Smooth muscle cell (in vitro differentiated cells): ENCODE results near the gene PSMD13. TPM values are rescaled to one million over a fixed set of nuclear protein-coding genes. Genes with fewer than 3 reads are reported as not detected.
"Not testable (repeated sequence)": the region's sequence is repeated elsewhere in the genome, so short reads cannot be mapped to it uniquely, and the experiment has no call there.

Source experiments
- DNase-seq: peaks from one replicate; lab custom pipeline; 2025; ENCODE audit not compliant: unreplicated experiment; lab: John Stamatoyannopoulos, UW
- H2AFZ ChIP-seq: fragments of 200-600 bp; sonication (generic); 2 replicates; pipeline ENCODE4 v1.6.0; 2016; ENCODE audit warnings: antibody characterized with exemption, low read depth, mild to moderate bottlenecking
- H3F3A ChIP-seq: fragments of 200-600 bp; sonication (generic); 2 replicates; pipeline ENCODE4 v1.6.0; 2017; ENCODE audit warnings: antibody characterized with exemption, low read depth
- H3K27ac ChIP-seq: fragments of 200-600 bp; sonication (generic); 2 replicates; pipeline ENCODE4 v1.5.1; 2016; ENCODE audit warnings: low read depth, mild to moderate bottlenecking
- H3K27me3 ChIP-seq: fragments of 200-600 bp; sonication (generic); 2 replicates; pipeline ENCODE4 v1.6.1; 2016; ENCODE audit warnings: low read depth, mild to moderate bottlenecking
- H3K36me3 ChIP-seq: fragments of 200-600 bp; sonication (generic); 2 replicates; pipeline ENCODE4 v1.5.1; 2016; ENCODE audit warnings: low read depth
- H3K4me1 ChIP-seq: fragments of 200-600 bp; sonication (generic); 2 replicates; pipeline ENCODE4 v1.5.1; 2016; ENCODE audit warnings: low read depth
- H3K4me2 ChIP-seq: fragments of 200-600 bp; sonication (generic); 2 replicates; pipeline ENCODE4 v1.6.0; 2016; ENCODE audit warnings: mild to moderate bottlenecking
- H3K4me3 ChIP-seq: fragments of 200-600 bp; sonication (generic); 2 replicates; pipeline ENCODE4 v1.5.1; 2016; ENCODE audit warnings: mild to moderate bottlenecking
- H3K79me2 ChIP-seq: fragments of 200-600 bp; sonication (generic); 2 replicates; pipeline ENCODE4 v1.6.0; 2016; ENCODE audit warnings: low read depth, mild to moderate bottlenecking
- H3K9ac ChIP-seq: fragments of 200-600 bp; sonication (generic); 2 replicates; pipeline ENCODE4 v1.6.0; 2016; ENCODE audit warnings: low read depth
- H3K9me3 ChIP-seq: fragments of 200-600 bp; sonication (generic); replicated peaks from 2 replicates; pipeline ENCODE4 v1.5.1; 2016; ENCODE audit warnings: low read depth
- H4K20me1 ChIP-seq: fragments of 200-600 bp; sonication (generic); 2 replicates; pipeline ENCODE4 v1.6.0; 2016; ENCODE audit warnings: low read depth
- WGBS: methylation state at CpG from one replicate; pipeline ENCODE4 v1.1.7; 2016; ENCODE audit warnings: low lambda C conversion rate; 5-methylcytosine and 5-hydroxymethylcytosine counted together
- polyA plus RNA-seq: library from polyadenylated mRNA; unstranded; fragments of >200 nt; fragmentation: Nextera tagmentation; extraction: Ambion mirVana; gene quantifications from 2 replicates; pipeline ENCODE4 v1.2.1, GENCODE V29; 2016
- total RNA-seq: library from RNA; depleted of rRNA; stranded (reverse); fragments of >200 nt; gene quantifications from 2 replicates; pipeline ENCODE4 v1.2.3, GENCODE V29; 2014
- TF ChIP-seq, protein P1 (sequence below): fragments of 200-600 bp; sonication (generic); IDR thresholded peaks from 2 replicates; pipeline ENCODE4 v1.5.1; 2017; ENCODE audit warnings: borderline replicate concordance, mild to moderate bottlenecking, antibody characterized with exemption; ENCODE audit not compliant: insufficient read depth, poor library complexity, severe bottlenecking

PSMD13 gene
- total and polyA plus RNA-seq, 2 experiments from 2014 or later: 77.4 to 200 TPM

GRCh38 chr11:191490-192478, 45.0 kb upstream of the PSMD13 start:
- not testable (repeated sequence) for H2AFZ ChIP-seq, DNase-seq
- 88% methylated on average over 5 of the region's 8 CpGs for WGBS

DNA sequence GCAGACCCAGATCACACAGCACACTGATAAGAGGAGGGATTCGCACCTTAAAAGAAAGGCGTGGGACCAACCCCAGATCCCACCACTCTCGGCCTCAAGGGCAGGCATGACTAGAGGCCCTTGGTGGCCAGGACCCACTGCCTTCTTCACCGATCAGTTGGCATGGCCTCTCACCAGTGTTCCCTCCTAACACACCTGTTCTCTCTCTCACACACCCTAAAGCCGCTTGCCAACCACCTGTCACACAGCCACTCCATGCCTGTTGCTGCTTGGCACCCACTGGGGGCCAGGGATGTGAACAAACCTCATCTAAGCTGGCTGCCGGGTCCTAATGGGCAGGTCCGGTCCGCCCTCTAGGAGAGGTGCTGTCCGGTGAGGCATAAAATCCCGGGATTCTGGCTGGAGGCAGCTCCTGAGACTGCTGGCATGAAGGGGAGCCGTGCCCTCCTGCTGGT, 44.1 kb upstream of the PSMD13 start, which contains the start of gene SCGB1C1:
TSS of gene SCGB1C1 (plus strand) at position 405 of the 455 bp plus-strand sequence. CDS start at position 427, 22 bp downstream.
- not testable (repeated sequence) for H4K20me1 ChIP-seq, H3K9ac ChIP-seq, H2AFZ ChIP-seq, H3K27me3 ChIP-seq, H3K36me3 ChIP-seq, H3K79me2 ChIP-seq, H3K27ac ChIP-seq, H3F3A ChIP-seq, H3K9me3 ChIP-seq, H3K4me2 ChIP-seq, H3K4me1 ChIP-seq, H3K4me3 ChIP-seq, DNase-seq
- WGBS: 96% methylated on average over 3 of the region's 11 CpGs

More at GRCh38 chr11:191490-192478, 45.0 kb upstream of the PSMD13 start:
- H3K27me3 ChIP-seq, H3K4me1 ChIP-seq, H3K79me2 ChIP-seq, H3K36me3 ChIP-seq, H3K9ac ChIP-seq, H3K27ac ChIP-seq, H3K9me3 ChIP-seq, H3F3A ChIP-seq, H4K20me1 ChIP-seq, H3K4me2 ChIP-seq, H3K4me3 ChIP-seq: not testable (repeated sequence)
- TF ChIP-seq, protein P1, sequence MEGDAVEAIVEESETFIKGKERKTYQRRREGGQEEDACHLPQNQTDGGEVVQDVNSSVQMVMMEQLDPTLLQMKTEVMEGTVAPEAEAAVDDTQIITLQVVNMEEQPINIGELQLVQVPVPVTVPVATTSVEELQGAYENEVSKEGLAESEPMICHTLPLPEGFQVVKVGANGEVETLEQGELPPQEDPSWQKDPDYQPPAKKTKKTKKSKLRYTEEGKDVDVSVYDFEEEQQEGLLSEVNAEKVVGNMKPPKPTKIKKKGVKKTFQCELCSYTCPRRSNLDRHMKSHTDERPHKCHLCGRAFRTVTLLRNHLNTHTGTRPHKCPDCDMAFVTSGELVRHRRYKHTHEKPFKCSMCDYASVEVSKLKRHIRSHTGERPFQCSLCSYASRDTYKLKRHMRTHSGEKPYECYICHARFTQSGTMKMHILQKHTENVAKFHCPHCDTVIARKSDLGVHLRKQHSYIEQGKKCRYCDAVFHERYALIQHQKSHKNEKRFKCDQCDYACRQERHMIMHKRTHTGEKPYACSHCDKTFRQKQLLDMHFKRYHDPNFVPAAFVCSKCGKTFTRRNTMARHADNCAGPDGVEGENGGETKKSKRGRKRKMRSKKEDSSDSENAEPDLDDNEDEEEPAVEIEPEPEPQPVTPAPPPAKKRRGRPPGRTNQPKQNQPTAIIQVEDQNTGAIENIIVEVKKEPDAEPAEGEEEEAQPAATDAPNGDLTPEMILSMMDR: peak; percentile 22

DNA sequence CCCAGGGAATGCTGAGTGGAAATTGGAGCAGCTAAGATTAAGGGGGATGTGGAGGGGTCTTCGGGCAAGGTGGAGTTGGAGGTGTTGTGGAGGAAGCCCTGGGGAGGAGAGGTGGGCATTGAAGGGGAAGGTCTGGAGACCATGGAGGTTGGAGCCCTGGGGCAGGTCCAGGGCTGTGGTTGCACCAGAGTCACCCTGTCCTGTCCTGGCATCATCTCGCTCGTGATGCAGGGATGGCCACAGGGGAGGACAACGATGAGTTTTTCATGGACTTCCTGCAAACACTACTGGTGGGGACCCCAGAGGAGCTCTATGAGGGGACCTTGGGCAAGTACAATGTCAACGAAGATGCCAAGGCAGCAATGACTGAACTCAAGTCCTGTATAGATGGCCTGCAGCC, 43.3 kb upstream of the PSMD13 start:
- WGBS: 81% methylated on average over 5 of the region's 5 CpGs
- H3K9ac ChIP-seq, H3K4me3 ChIP-seq, H3F3A ChIP-seq, H2AFZ ChIP-seq, H3K9me3 ChIP-seq, H3K27ac ChIP-seq, H3K4me2 ChIP-seq, H3K36me3 ChIP-seq, H3K27me3 ChIP-seq, H3K4me1 ChIP-seq, DNase-seq, H4K20me1 ChIP-seq, H3K79me2 ChIP-seq: not testable (repeated sequence)

DNA sequence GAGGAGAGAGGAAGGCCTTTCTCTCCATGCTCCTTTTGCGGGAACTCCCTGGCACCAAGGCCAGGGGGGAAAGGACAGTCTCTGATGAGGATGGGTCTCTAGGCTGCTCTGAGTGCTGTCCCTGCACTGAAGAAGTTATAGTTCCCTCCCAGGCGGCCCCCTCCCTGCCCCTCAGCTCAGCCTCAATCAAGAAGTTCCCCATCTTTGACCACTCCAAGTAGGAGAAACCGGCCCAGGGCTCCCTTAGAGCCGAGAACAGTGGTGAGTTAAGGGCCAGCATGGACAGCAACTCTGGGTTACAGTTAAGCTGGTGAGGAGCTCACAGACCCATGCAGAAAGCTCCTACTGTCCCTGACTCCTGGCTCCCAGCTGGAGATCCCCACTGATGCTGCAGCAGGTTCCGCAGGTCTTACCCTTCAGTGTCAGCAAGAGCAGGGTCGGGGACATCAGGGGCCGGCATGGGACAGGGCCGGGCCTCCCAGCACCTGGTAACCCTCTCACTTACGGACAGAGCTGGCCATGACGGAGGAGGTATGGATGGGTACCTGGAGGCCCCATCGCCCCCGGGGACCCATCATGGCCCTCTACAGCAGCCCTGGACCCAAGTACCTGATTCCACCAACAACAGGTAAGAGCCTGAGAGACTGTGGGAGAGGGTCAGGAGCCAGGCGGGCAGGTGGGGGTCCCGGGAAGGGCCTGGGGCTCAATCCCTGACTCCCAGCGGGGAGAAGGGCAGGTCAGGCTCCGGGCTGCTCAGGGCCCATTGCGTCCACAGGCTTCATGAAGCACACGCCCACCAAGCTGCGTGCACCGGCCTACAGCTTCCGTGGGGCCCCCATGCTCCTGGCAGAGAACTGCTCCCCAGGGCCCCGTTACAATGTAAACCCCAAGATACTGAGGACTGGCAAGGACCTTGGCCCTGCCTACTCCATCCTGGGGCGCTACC, 39.7 kb upstream of the PSMD13 start:
- H3K27me3 ChIP-seq: no peaks in the 10 kb centered on the region
- H3K9me3 ChIP-seq: no peaks in the 10 kb centered on the region
- no peaks in the 10 kb centered on the region for H3K4me1 ChIP-seq
- H3K4me3 ChIP-seq: no peak overlapping the region
- 92% methylated on average over 20 of the region's 23 CpGs for WGBS
- DNase-seq: no peak
- H3K9ac ChIP-seq: no peak overlapping the region
- no peaks in the 10 kb centered on the region for H3K79me2 ChIP-seq
- no peak overlapping the region for H2AFZ ChIP-seq
- H3K36me3 ChIP-seq: no peaks in the 10 kb centered on the region
- no peaks in the 10 kb centered on the region for H3F3A ChIP-seq
- peaks cover 24% of the 10 kb centered on the region for H4K20me1 ChIP-seq
- no peak overlapping the region for H3K4me2 ChIP-seq
- H3K27ac ChIP-seq: no peak overlapping the region
- TF ChIP-seq, protein P1: no peak
